Esophagus (tissue), 2 donors: ENCODE data around the gene RDX. TPM values are rescaled to one million over a fixed set of nuclear protein-coding genes. Genes with fewer than 3 reads are reported as not detected.
"Not testable (repeated sequence)": the region's sequence is repeated elsewhere in the genome, so short reads cannot be mapped to it uniquely, and the experiment has no call there.

Experiments
- H3K27ac ChIP-seq, 2 donors: one replicate each; pipeline ENCODE4 v1.5.1; 2013; ENCODE audit warnings: low read depth in 2 of 2, mild to moderate bottlenecking in 2 of 2, inconsistent platforms in 1 of 2, low read length in 1 of 2, moderate library complexity in 1 of 2
- H3K27me3 ChIP-seq, 2 donors: one replicate each; pipeline ENCODE4 v1.6.1; 2013; ENCODE audit warnings: low read length in 2 of 2, control low read depth in 1 of 2, mild to moderate bottlenecking in 1 of 2; ENCODE audit not compliant: insufficient read depth in 2 of 2, control insufficient read depth in 1 of 2
- H3K36me3 ChIP-seq, 2 donors: one replicate each; pipeline ENCODE4 v1.6.1; 2013; ENCODE audit warnings: low read length in 1 of 2; ENCODE audit not compliant: control insufficient read depth in 2 of 2, insufficient read depth in 2 of 2
- H3K4me1 ChIP-seq, 2 donors: one replicate each; pipeline ENCODE4 v1.6.1; 2013; ENCODE audit warnings: low read length in 1 of 2; ENCODE audit not compliant: control insufficient read depth in 2 of 2, insufficient read depth in 2 of 2
- H3K4me3 ChIP-seq, 2 donors: one replicate each; pipeline ENCODE4 v1.5.1; 2013; ENCODE audit warnings: low read length in 2 of 2, mild to moderate bottlenecking in 2 of 2, low read depth in 1 of 2, moderate library complexity in 1 of 2
- H3K9me3 ChIP-seq, 2 donors: one replicate each; pipeline ENCODE4 v1.6.1; 2013; ENCODE audit warnings: mild to moderate bottlenecking in 2 of 2, low read depth in 1 of 2, low read length in 1 of 2, moderate library complexity in 1 of 2; ENCODE audit not compliant: control insufficient read depth in 2 of 2, insufficient read depth in 1 of 2
- WGBS, 2 donors: extraction: QIAGEN DNeasy Blood & Tissue Kit; methylation state at CpG; one replicate each; pipeline ENCODE4 v1.1.7; 2013; 5-methylcytosine and 5-hydroxymethylcytosine counted together
- polyA plus RNA-seq, 2 donors: library from polyadenylated mRNA; stranded (reverse); fragments of 200-250 nt; gene quantifications; one replicate each; pipeline ENCODE4 v1.2.3, GENCODE V29; 2013
- donor health status: healthy with polysubstance abuse.
- donor health status: Bipolar disorder and iron deficiency.

RDX gene
- polyA plus RNA-seq, 2 donors: 14.4 to 15.9 TPM

GRCh38 chr11:110297076-110297725 is 787 bp upstream of the RDX start:
- Histone ChIP-seq H3K4me3 (peak overlapping the region; percentile 70 to 77), H3K9me3 (no peaks in the 10 kb centered on the region), H3K4me1 (peaks cover 0 to 2% of the 10 kb centered on the region in 2 donors), H3K27ac (peak overlapping the region; percentile 87), H3K36me3 (no peaks in the 10 kb centered on the region), H3K27me3 (no peaks in the 10 kb centered on the region)
- WGBS, 2 donors: 32 to 34% methylated on average over 10 of the region's 10 CpGs

DNA sequence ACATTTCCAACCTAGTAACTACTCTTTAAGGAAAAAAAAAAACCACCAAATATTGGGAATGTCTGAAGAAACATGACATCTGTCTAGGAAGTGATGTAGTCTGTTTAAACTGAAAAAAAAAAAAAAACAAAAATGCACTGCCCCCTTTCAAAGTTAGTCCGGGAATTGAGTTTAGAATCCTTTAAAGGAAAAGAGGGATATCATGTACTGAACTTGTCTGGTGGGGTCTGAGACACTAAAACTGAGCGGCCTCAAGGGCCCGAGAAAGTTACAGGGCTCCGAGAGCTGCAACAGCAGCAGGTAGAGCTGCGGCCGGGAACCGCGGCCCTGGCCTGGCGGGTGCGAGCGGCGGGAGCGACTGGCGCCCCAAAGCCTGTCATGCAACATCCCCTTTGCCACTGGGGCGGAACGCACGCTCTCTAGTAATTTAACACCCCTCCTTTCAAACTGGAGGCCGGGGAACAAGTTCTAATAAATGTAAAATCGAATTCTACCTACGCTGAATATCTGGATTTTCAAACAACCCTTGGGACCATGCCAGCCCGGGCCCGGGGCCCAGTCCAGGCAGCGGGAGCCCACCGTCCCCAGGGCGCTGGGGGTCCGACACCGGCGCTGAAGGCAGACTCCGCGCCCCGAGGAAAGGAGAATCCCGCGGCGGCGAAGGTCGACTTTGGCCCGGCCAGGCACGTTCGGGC is 736 bp downstream of the RDX start:
- Histone ChIP-seq H3K36me3 (no peaks in the 10 kb centered on the region), H3K27me3 (no peaks in the 10 kb centered on the region), H3K4me3 (peak overlapping the region; percentile 70 to 77), H3K9me3 (no peaks in the 10 kb centered on the region), H3K4me1 (peaks cover 0 to 2% of the 10 kb centered on the region in 2 donors), H3K27ac (peak overlapping the region; percentile 87)
- WGBS, 2 donors: 0% methylated on average over 39 of the region's 39 CpGs

DNA sequence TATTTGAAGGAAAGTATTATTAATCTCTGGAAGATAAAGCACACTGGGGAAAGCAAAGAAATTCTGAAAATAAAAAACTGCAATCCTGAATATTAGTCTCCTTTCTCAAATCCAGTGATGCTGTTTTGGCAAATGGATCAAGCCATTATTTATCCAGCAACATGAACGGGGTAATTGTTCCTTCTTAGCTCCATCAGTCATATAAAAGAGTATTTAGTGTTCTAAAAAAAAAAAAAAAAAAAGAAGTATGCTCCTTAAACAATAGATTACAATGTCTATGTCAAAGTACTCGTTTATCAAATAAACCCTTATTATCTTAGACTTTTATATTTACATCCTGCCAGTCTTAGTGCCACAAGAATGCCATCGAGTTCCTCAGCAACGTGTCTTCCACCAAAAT is 1.3 kb downstream of the RDX start:
- H3K4me3 ChIP-seq: peak overlapping the region in 1 of 2 donors; percentile 70
- H3K27me3 ChIP-seq: no peaks in the 10 kb centered on the region
- H3K36me3 ChIP-seq: no peaks in the 10 kb centered on the region
- 4 to 6% methylated on average over 4 of the region's 4 CpGs for WGBS, 2 donors
- peaks cover 0 to 2% of the 10 kb centered on the region in 2 donors for H3K4me1 ChIP-seq
- H3K27ac ChIP-seq: no peak overlapping the region
- no peaks in the 10 kb centered on the region for H3K9me3 ChIP-seq

DNA sequence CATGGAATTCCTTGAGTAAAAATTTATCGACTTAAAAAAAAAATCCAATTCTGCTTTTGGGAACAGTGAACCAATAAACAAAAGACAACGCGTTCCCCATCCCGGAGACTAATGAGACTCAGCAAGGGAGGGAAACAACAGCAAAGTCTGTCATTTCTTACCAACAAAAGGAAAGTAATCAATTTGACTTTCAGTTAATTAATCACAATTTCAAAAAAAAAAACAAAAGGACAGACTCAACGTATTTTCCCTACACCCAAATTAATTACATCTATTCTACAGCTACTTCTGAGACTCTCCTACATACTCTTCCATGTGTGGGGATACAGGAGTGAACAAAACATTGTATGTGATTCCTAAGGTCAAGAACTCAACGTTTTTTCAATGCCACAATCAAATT is 1.9 kb downstream of the RDX start:
- Histone ChIP-seq H3K4me3 (peak overlapping the region in 1 of 2 donors; percentile 70), H3K27ac (no peak overlapping the region), H3K9me3 (no peaks in the 10 kb centered on the region), H3K4me1 (peaks cover 0 to 2% of the 10 kb centered on the region in 2 donors), H3K27me3 (no peaks in the 10 kb centered on the region), H3K36me3 (no peaks in the 10 kb centered on the region)
- 30 to 35% methylated on average over 6 of the region's 6 CpGs for WGBS, 2 donors

- H3K27me3 ChIP-seq: no peaks in the 10 kb centered on the region
- no peaks in the 10 kb centered on the region for H3K36me3 ChIP-seq
- H3K4me1 ChIP-seq: peaks cover 0 to 2% of the 10 kb centered on the region in 2 donors
- WGBS, 2 donors: 66 to 68% methylated on average over 4 of the region's 4 CpGs
- H3K9me3 ChIP-seq: no peaks in the 10 kb centered on the region
- peak overlapping the region in 1 of 2 donors; percentile 21 for H3K4me3 ChIP-seq
- no peak overlapping the region for H3K27ac ChIP-seq
Measured at GRCh38 chr11:110293389-110293788, 3.0 kb downstream of the RDX start.

- not testable (repeated sequence) for H3K27ac ChIP-seq, H3K36me3 ChIP-seq, H3K27me3 ChIP-seq, H3K4me1 ChIP-seq, H3K4me3 ChIP-seq, H3K9me3 ChIP-seq
- WGBS, 2 donors: 75% methylated on average over 4 of the region's 4 CpGs
Measured at GRCh38 chr11:110292146-110292545, 4.3 kb downstream of the RDX start.

- no peaks in the 10 kb centered on the region for H3K9me3 ChIP-seq
- H3K4me3 ChIP-seq: no peak overlapping the region
- H3K27ac ChIP-seq: no peak overlapping the region
- no peaks in the 10 kb centered on the region for H3K27me3 ChIP-seq
- H3K36me3 ChIP-seq: no peaks in the 10 kb centered on the region
- H3K4me1 ChIP-seq: no peaks in the 10 kb centered on the region
- WGBS, 2 donors: 90 to 92% methylated on average over 7 of the region's 7 CpGs
Measured at GRCh38 chr11:110290591-110291334, 5.7 kb downstream of the RDX start.

- WGBS, 2 donors: 76 to 91% methylated on average over 10 of the region's 10 CpGs
- H3K27ac ChIP-seq: no peak overlapping the region
- H3K27me3 ChIP-seq: no peaks in the 10 kb centered on the region
- no peaks in the 10 kb centered on the region for H3K36me3 ChIP-seq
- no peaks in the 10 kb centered on the region for H3K4me1 ChIP-seq
- H3K4me3 ChIP-seq: no peak overlapping the region
- H3K9me3 ChIP-seq: no peaks in the 10 kb centered on the region
Measured at GRCh38 chr11:110289472-110289871, 6.9 kb downstream of the RDX start.

DNA sequence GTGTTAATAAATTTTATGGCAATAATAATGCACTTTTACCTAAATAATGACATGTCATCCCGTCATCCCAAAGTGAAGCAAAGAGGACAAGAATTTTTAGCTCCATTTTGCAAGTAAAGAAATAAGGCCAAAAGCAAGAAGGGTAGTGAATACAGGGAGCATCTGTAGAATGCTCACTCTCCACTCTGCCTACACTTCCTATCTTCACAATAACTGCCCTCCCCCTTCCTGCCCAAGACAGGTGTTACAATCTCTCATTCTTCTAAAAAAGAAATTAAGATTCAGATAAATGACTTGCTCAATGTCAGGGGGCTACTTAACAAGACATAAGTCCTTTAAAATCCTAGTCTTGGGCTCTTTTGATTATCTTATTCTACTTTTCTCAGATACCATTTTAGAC is 8.9 kb downstream of the RDX start:
- no peaks in the 10 kb centered on the region for H3K36me3 ChIP-seq
- no peak overlapping the region for H3K4me3 ChIP-seq
- H3K4me1 ChIP-seq: no peaks in the 10 kb centered on the region
- H3K27ac ChIP-seq: no peak overlapping the region
- H3K27me3 ChIP-seq: no peaks in the 10 kb centered on the region
- WGBS, 2 donors: 87 to 94% methylated on average over 1 of the region's 1 CpG
- no peaks in the 10 kb centered on the region for H3K9me3 ChIP-seq
